Endometrial microvascular endothelial cells (primary cell): Measurements from ENCODE around the gene SLC9A7. TPM values are rescaled to one million over a fixed set of nuclear protein-coding genes. Genes with fewer than 3 reads are reported as not detected.

Experiments used
- in situ Hi-C: cut with HindIII; loops from 2 replicates; pipeline ENCODE4 v1.10.0; 2017; ENCODE audit warnings: low sequenced_read_pairs, low pct_unique_long_range_greater_than_20kb; ENCODE audit errors: inconsistent ontology term
- total RNA-seq: library from RNA; depleted of rRNA; stranded (reverse); fragments of >200 nt; gene quantifications from one replicate; pipeline ENCODE4 v1.2.3, GENCODE V29; 2015; ENCODE audit errors: inconsistent ontology term

The SLC9A7 gene
- total RNA-seq, 1 donor from 2014 or later: 13.7 TPM

GRCh38 chrX:46627062-46627461 lies 131.9 kb downstream of the SLC9A7 start:
- in situ Hi-C loops: no loop called here

DNA sequence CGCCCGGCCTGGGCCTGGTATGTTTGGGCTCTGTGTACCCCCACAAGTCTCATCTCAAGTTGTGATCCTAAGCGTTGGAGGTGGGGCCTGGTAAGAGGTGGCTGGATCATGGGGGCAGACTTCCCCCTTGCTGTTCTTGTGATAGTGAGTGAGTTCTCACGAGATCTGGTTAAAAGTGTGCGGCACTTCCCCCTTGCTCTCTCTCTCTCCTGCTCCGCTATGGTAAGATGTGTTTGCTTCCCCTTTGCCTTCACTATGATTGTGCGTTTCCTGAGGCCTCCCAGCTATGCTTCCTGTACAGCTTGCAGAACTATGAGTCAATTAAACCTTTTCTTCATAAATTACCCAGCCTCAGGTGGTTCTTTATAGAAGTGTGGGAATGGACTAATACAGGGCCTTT lies 132.4 kb downstream of the SLC9A7 start:
- in situ Hi-C loops: no loop called here

GRCh38 chrX:46624090-46624786 lies 134.7 kb downstream of the SLC9A7 start:
- in situ Hi-C loops: no loop called here

GRCh38 chrX:46621572-46621971 lies 137.3 kb downstream of the SLC9A7 start:
- in situ Hi-C loops: no loop called here

GRCh38 chrX:46620505-46620904 lies 138.4 kb downstream of the SLC9A7 start:
- in situ Hi-C loops: no loop called here

DNA sequence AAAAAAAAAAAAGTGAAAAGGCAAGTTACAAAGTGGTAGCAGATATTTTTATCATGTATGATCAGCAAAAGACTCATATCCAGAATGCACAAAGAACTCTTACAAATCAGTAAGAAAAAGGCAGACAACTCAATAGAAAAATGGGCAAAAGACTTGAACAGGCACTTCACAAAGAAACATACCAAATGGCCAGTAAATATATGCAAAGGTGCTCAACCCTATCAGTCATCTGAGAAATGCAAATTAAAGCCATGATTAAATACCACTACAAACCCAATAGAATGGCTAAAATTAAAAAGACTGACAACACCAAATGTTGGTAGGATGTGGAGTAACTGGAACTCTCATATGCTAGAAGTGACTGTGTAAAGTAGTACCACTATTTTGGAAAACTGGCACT lies 140.0 kb downstream of the SLC9A7 start:
- in situ Hi-C loops: no loop called here

DNA sequence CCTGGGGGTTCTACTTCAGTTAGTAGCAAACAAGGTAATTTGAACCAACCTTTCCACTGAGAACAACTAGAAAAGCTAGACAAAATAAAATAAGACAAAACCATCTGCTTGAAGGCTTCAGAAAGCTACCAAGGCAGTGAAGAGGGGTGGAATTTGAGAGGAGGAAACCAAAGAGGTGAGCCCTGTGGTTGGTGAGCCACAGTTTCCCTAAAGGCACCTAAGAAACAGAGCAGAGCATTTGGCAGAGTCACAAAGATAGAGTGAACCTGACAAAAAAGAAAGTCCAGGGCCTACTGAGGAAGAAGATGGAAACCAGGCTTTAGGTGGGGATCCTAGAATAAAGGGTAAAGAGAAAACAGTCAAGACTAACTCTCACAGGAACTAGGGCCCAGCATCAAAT lies 141.0 kb downstream of the SLC9A7 start:
- in situ Hi-C loops: no loop called here

GRCh38 chrX:46611658-46612362 lies 147.1 kb downstream of the SLC9A7 start:
- in situ Hi-C loops: no loop called here

- in situ Hi-C loops: no loop called here
Observed at GRCh38 chrX:46610070-46610658, 148.8 kb downstream of the SLC9A7 start.

GRCh38 chrX:46607916-46608315 lies 151.0 kb downstream of the SLC9A7 start:
- in situ Hi-C loops: no loop called here

GRCh38 chrX:46602468-46603102 lies 156.3 kb downstream of the SLC9A7 start:
- in situ Hi-C loops: no loop called here

- in situ Hi-C loops: no loop called here
Observed at GRCh38 chrX:46601283-46601682, 157.6 kb downstream of the SLC9A7 start.

DNA sequence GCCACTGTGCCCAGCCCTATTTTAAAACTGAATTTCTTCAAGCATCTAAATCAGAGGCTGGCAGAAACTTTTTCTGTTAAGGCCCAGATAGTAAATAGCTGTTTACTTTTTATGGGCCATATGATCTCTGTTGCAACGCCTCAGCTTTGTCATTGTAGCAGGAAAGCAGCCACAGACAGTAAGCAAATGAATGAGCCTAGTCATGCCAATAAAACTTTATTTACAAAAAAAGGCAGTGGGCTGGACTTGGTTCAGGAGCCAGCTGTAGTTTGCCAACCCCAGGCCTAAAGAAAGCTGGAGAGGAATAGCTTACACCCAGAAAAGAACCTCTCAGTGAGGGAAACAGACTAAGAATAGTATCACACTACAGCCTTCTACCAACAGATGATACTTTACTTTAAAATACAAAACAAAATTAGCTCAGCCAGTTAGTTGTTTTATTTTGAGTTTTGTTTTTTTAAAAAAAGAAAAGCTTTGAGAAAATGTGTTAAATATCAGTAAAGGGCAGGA lies 159.8 kb downstream of the SLC9A7 start:
- in situ Hi-C loops: no loop called here

- in situ Hi-C loops: no loop called here
Observed at GRCh38 chrX:46597771-46598170, 161.1 kb downstream of the SLC9A7 start.

GRCh38 chrX:46597208-46597607 lies 161.7 kb downstream of the SLC9A7 start:
- in situ Hi-C loops: no loop called here

DNA sequence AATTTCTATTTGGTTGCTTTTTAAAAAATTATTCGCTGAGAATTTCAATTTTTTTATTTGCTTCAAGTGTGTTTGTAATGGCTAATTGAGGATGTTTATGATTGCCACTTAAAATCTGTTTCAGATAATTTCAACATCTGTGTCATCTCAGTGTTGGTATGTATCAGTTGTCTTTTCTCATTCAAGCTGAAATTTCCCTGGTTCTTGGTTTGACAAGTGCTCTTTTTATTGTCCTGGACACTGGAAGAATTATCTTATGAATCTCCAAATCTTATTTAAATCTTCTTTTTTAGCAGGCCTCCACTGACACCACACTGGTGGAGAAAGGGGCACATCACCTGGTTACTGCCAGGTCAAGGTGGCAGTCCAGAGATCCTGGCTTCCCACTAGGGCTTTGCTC lies 163.8 kb downstream of the SLC9A7 start:
- in situ Hi-C loops: no loop called here

GRCh38 chrX:46589977-46590723 lies 168.8 kb downstream of the SLC9A7 start:
- in situ Hi-C loops: no loop called here

- in situ Hi-C loops: no loop called here
Observed at GRCh38 chrX:46588263-46588662, 170.7 kb downstream of the SLC9A7 start.

- in situ Hi-C loops: no loop called here
Observed at GRCh38 chrX:46587753-46588171, 171.2 kb downstream of the SLC9A7 start.
